Measurements from ENCODE around the gene B3GNT4. TPM values are rescaled to one million over a fixed set of nuclear protein-coding genes. Genes with fewer than 3 reads are reported as not detected.

The B3GNT4 gene
- total and polyA plus RNA-seq, 2 donors (not counting 3 experiments of a cell fraction or from before 2014, with no cell fraction given): 0.11 to 0.31 TPM

- Histone ChIP-seq H3K36me3 (ENCODE audit: control insufficient read depth in 2 of 2, extremely low read depth in 1 of 2, insufficient read depth in 2 of 2, low read length in 2 of 2) (no peaks in the 10 kb centered on the region), H4K20me1 (replicated peaks; ENCODE audit: control insufficient read depth, extremely low read depth, insufficient read depth, low read length) (no peaks in the 10 kb centered on the region), H3K4me1 (ENCODE audit: control insufficient read depth, extremely low read depth, insufficient read depth, low read length) (no peaks in the 10 kb centered on the region), H3K9me1 (replicated peaks; ENCODE audit: control insufficient read depth, extremely low read depth, insufficient read depth, low read length) (no peaks in the 10 kb centered on the region), H2AFZ (ENCODE audit: low read depth, low read length) (no peak overlapping the region), H3K4me2 (ENCODE audit: insufficient read depth, low read length) (no peak overlapping the region), H3K27ac (ENCODE audit: insufficient read depth, low read depth, low read length) (no peak overlapping the region), H3K27me3 (ENCODE audit: control insufficient read depth in 2 of 2, insufficient read depth in 2 of 2, low read length in 2 of 2) (no peaks in the 10 kb centered on the region), H3K79me2 (ENCODE audit: control insufficient read depth, insufficient read depth, low read length) (no peaks in the 10 kb centered on the region), H3K9me3 (replicated peaks; ENCODE audit: control insufficient read depth, insufficient read depth, low read length) (no peaks in the 10 kb centered on the region), H3K9ac (replicated peaks; ENCODE audit: extremely low read depth, insufficient read depth, low read length) (no peak overlapping the region), H3K4me3 (replicated peaks in 1 of 3; ENCODE audit: insufficient read depth in 1 of 3, low read depth in 1 of 3, low read length in 3 of 3) (no peak overlapping the region)
- ChIA-PET POLR2A (no interaction called here), CTCF (no interaction called here)
- dilution Hi-C loops (cut with MboI; ENCODE audit: extremely low pct_ligation_motif_present, low sequenced_read_pairs) (no loop called here), intact Hi-C loops (cut with micrococcal nuclease) (no loop called here)
- FAIRE-seq (no peak), DNase-seq (ENCODE audit: low read depth, low spot score) (no peak)
- BruUV-seq (replicated peaks): no TSS peak
- no peak for TF ChIP-seq CTCF (IDR thresholded peaks at IDR 0.05; ENCODE audit: extremely low read depth in 1 of 2, insufficient read depth in 1 of 2, low read depth in 1 of 2, low read length in 2 of 2)
- no peak for TF ChIP-seq FOS (IDR thresholded peaks at IDR 0.05; ENCODE audit: borderline replicate concordance, insufficient read depth, low read length)
- no peak for TF ChIP-seq POLR2A (IDR thresholded peaks at IDR 0.05; ENCODE audit: low read depth, low read length)
Observed at GRCh38 chr12:122197612-122197966, 5.9 kb upstream of the B3GNT4 start.

GRCh38 chr12:122199484-122200355, 3.8 kb upstream of the B3GNT4 start:
- intact Hi-C loops (cut with micrococcal nuclease): no loop called here

More at GRCh38 chr12:122199484-122200355, 3.8 kb upstream of the B3GNT4 start:
- POLR2A ChIA-PET: no interaction called here
- Histone ChIP-seq H3K27ac (ENCODE audit: insufficient read depth, low read depth, low read length) (no peak overlapping the region), H3K36me3 (ENCODE audit: control insufficient read depth in 2 of 2, extremely low read depth in 1 of 2, insufficient read depth in 2 of 2, low read length in 2 of 2) (no peaks in the 10 kb centered on the region), H3K4me1 (ENCODE audit: control insufficient read depth, extremely low read depth, insufficient read depth, low read length) (peaks cover 8% of the 10 kb centered on the region), H4K20me1 (replicated peaks; ENCODE audit: control insufficient read depth, extremely low read depth, insufficient read depth, low read length) (no peaks in the 10 kb centered on the region), H3K4me3 (replicated peaks in 1 of 3; ENCODE audit: insufficient read depth in 1 of 3, low read depth in 1 of 3, low read length in 3 of 3) (no peak overlapping the region), H3K9me1 (replicated peaks; ENCODE audit: control insufficient read depth, extremely low read depth, insufficient read depth, low read length) (no peaks in the 10 kb centered on the region), H3K4me2 (ENCODE audit: insufficient read depth, low read length) (no peak overlapping the region), H3K9me3 (replicated peaks; ENCODE audit: control insufficient read depth, insufficient read depth, low read length) (no peaks in the 10 kb centered on the region), H3K9ac (replicated peaks; ENCODE audit: extremely low read depth, insufficient read depth, low read length) (no peak overlapping the region), H3K79me2 (ENCODE audit: control insufficient read depth, insufficient read depth, low read length) (no peaks in the 10 kb centered on the region), H2AFZ (ENCODE audit: low read depth, low read length) (no peak overlapping the region), H3K27me3 (ENCODE audit: control insufficient read depth in 2 of 2, insufficient read depth in 2 of 2, low read length in 2 of 2) (peaks cover 3 to 12% of the 10 kb centered on the region in 2 experiments)
- CTCF ChIA-PET: no interaction called here
- dilution Hi-C loops (cut with MboI; ENCODE audit: extremely low pct_ligation_motif_present, low sequenced_read_pairs): no loop called here
- FAIRE-seq (no peak), DNase-seq (ENCODE audit: low read depth, low spot score) (no peak)
- BruUV-seq (replicated peaks): no TSS peak
- TF ChIP-seq GATA2 (IDR thresholded peaks at IDR 0.05; ENCODE audit: insufficient read depth, insufficient read length, low read depth, low read length) (no peak), FOS (IDR thresholded peaks at IDR 0.05; ENCODE audit: borderline replicate concordance, insufficient read depth, low read length) (no peak), MYC (IDR thresholded peaks at IDR 0.05; ENCODE audit: low read depth, low read length) (no peak), CTCF (IDR thresholded peaks at IDR 0.05; ENCODE audit: extremely low read depth in 1 of 2, insufficient read depth in 1 of 2, low read depth in 1 of 2, low read length in 2 of 2) (no peak), MAX (IDR thresholded peaks at IDR 0.05; ENCODE audit: insufficient read depth, insufficient read length) (no peak), JUN (IDR thresholded peaks at IDR 0.05; ENCODE audit: borderline replicate concordance, insufficient read depth, insufficient read length, low read depth) (no peak), POLR2AphosphoS5 (IDR thresholded peaks at IDR 0.05; ENCODE audit: insufficient read depth, low read depth, low read length) (no peak), EZH2 (IDR thresholded peaks at IDR 0.05; ENCODE audit: borderline replicate concordance, low read depth, low read length, severe bottlenecking) (no peak), POLR2A (IDR thresholded peaks at IDR 0.05; ENCODE audit: low read depth, low read length) (no peak)
